Fibroblast of villous mesenchyme (primary cell): ENCODE results near the gene SWAP70. TPM values are rescaled to one million over a fixed set of nuclear protein-coding genes. Genes with fewer than 3 reads are reported as not detected.
"Not testable (repeated sequence)": the region's sequence is repeated elsewhere in the genome, so short reads cannot be mapped to it uniquely, and the experiment has no call there.

Experiments
- DNase-seq: peaks from one replicate; pipeline ENCODE4 v3.0.0-alpha.2; 2010; ENCODE audit warnings: low read depth
- H3K4me3 ChIP-seq: 2 replicates; pipeline ENCODE4 v1.5.1; 2011; ENCODE audit warnings: low read depth, mild to moderate bottlenecking, low read length
- total RNA-seq: library from RNA; depleted of rRNA; stranded (reverse); fragments of >200 nt; gene quantifications from 2 replicates; pipeline ENCODE4 v1.2.3, GENCODE V29; 2012
- TF ChIP-seq, protein P1 (sequence below): IDR thresholded peaks from 2 replicates; pipeline ENCODE4 v1.5.1; 2012; ENCODE audit warnings: low read depth, mild to moderate bottlenecking, low read length; ENCODE audit not compliant: insufficient read depth

The SWAP70 gene
- total RNA-seq, 1 donor = 63.0 TPM

DNA sequence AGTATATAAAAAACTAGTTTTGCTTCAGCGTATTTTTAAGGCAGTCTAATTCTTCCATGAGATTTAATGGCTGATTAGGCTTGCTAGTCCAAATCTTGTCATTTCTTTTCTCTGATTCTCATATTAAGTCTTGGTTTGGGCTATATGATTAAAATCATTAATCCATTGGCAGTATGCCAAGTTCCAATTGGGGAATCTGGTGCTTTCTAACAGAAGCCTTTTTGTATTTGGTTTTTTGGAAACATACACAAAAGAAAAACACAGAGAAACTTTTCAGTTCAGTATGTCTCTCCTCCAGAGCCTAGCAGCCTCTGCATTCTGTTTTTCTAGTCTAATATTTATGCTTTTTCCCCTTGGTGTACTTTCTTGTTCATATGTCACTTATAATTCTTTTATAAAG, 37.9 kb downstream of the SWAP70 start:
- no peak for DNase-seq
- no peak overlapping the region for H3K4me3 ChIP-seq
- TF ChIP-seq, protein P1, sequence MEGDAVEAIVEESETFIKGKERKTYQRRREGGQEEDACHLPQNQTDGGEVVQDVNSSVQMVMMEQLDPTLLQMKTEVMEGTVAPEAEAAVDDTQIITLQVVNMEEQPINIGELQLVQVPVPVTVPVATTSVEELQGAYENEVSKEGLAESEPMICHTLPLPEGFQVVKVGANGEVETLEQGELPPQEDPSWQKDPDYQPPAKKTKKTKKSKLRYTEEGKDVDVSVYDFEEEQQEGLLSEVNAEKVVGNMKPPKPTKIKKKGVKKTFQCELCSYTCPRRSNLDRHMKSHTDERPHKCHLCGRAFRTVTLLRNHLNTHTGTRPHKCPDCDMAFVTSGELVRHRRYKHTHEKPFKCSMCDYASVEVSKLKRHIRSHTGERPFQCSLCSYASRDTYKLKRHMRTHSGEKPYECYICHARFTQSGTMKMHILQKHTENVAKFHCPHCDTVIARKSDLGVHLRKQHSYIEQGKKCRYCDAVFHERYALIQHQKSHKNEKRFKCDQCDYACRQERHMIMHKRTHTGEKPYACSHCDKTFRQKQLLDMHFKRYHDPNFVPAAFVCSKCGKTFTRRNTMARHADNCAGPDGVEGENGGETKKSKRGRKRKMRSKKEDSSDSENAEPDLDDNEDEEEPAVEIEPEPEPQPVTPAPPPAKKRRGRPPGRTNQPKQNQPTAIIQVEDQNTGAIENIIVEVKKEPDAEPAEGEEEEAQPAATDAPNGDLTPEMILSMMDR = no peak

DNA sequence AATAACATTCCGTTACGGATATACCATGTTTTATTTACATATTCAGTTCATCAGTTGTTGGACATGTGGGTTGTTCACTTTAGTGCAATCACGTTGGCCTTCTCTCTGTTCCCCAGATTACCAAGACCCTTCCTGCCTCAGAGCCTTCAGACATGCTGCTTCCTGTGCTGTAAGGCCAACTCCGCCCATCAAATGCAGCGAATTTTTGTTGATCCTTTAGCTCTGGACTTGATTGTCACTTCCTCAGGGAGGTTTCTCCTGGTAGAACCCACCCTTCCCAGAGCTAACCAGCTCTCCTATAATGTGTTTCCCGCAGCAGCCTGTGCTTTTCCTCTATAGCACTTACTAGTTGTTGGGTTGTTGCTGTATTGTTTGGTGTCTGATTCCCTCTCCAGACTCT, 39.4 kb downstream of the SWAP70 start:
- no peak overlapping the region for H3K4me3 ChIP-seq
- DNase-seq = no peak
- TF ChIP-seq, protein P1 = no peak

DNA sequence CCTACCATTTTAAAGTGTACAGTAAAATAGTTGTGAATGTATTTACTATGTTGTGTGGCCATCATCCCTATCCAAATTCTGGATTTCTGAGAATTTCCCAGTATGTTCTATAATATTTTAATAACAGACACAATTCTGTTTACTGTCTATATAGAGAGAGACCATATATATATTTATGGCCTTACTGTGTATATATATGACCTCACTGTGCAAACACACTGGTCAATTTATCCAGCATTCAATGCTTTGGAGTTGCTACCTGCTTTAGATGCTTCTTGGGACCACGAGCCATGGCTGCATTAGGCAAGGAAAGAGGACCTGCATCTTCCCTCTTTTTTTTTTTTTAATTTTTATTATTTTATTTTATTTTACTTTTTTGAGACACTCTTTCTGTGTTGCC, 40.2 kb downstream of the SWAP70 start:
- DNase-seq = no peak
- TF ChIP-seq, protein P1 = no peak

DNA sequence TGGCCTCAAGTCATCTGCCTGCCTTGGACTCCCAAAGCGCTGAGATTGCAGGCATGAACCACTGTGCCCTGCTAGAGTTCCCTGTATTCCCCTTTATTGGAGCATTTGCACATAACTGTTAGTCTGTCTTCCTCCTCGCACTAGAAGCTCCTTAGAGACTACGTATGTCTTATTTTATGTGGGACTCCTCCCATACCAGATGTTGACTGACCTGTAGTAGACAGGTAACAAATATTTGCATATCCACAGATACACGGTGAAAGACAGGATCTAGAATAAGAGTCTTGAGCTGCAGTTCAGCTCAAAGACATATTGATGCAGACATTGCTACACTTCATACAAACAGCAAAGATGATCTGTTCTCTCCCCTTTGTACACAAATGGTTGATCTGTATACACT, 40.7 kb downstream of the SWAP70 start:
- TF ChIP-seq, protein P1 = no peak
- no peak for DNase-seq
- no peak overlapping the region for H3K4me3 ChIP-seq

More for the DNA sequence above, 40.2 kb downstream of the SWAP70 start:
- H3K4me3 ChIP-seq = no peak overlapping the region

DNA sequence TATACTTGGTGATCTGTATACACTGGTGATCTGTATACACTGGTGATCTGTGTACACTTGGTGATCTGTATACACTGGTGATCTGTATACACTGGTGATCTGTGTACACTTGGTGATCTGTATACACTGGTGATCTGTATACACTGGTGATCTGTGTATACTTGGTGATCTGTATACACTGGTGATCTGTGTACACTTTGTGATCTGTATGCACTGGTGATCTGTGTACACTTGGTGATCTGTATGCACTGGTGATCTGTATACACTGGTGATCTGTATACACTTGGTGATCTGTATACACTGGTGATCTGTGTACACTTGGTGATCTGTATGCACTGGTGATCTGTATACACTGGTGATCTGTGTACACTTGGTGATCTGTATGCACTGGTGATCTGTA, 41.5 kb downstream of the SWAP70 start:
- DNase-seq, H3K4me3 ChIP-seq: not testable (repeated sequence)

DNA sequence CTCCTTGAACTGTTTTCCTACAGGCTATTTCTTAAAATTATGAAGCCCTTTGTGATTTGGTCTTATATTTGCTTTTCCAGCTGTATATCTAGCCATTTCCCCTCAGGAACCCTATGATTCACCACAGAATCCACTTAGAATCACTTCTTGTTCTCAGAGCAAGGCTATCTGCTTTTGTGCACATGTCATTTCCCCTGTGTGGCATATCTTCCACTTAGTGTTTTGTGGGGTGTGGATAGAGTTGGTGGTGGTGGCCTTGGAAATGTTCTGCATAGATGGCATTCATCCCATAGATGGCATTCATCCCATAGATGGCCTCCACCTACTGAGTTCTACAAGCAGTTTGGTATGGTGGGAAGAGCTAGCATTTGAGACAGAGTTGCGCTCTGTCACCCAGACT, 44.7 kb downstream of the SWAP70 start:
- TF ChIP-seq, protein P1 = no peak
- H3K4me3 ChIP-seq = no peak overlapping the region
- DNase-seq = no peak

DNA sequence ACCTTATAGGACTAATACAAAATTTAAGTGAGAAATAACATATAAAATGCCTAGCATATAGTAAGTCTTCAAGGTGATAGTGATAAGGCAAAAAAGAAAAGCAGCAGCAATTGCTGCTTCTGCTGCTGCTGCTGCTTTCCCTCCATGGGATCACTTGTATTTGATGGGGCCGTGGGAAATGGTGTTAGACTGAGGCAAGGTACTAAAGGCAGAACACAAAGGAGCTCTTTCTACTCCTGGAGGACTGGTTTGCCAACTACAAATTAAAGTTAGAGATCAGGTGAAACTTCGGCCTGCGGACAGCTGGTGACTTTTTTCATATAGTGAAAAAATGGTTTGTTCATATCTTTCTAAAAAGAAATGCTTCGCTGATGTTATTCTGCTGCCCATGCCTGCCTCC, 46.3 kb downstream of the SWAP70 start:
- no peak overlapping the region for H3K4me3 ChIP-seq

More for the DNA sequence above, 46.3 kb downstream of the SWAP70 start:
- DNase-seq = no peak
- TF ChIP-seq, protein P1 = no peak
